Activated CD4-positive, alpha-beta T cell treated with anti-CD3 and anti-CD28 coated beads, Interleukin-2, amount 50 U/mL, for 24 hours (primary cell): ENCODE measurements around the gene TNIK.
"Not testable (repeated sequence)": the region's sequence is repeated elsewhere in the genome, so short reads cannot be mapped to it uniquely, and the experiment has no call there.

Source experiments
- DNase-seq, 2 donors: peaks; one replicate each; pipeline ENCODE4 v3.0.0-alpha.2; 2020; ENCODE audit warnings: low read depth in 1 of 2, low spot score in 1 of 2

The TNIK gene

DNA sequence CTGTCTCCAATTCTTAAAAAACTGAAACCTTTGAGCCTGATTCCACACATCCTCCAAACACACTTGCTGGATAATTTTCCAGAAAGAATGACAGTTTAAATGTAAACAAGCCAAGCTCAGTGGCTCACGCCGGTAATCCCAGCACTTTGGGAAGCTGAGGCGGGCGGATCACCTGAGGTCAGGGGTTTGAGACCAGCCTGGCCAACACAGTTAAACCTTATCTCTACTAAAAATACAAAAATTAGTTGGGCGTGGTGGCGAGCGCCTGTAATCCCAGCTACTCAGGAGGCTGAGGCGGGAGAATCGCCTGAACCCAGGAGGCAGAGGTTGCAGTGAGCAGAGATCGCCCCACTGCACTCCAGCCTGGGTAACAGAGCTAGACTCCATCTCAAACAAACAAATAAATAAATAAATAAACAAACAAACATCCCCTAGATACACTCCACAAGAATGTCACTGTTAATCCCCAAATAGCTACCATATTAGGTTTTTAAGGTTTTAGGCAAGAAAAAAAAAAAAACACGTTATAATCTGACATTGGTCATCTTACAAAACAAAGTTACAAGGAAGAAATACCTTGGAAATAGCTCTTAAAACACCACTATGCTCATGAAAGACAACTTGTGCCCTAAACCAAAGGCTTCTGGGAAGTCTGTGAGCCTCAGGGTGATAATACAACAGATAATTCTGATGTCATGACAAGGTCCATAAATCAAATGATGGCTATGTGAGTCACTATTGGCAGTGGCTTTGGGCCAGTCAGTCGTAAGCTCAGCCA, 13.2 kb downstream of the TNIK start:
- DNase-seq = no peak

GRCh38 chr3:171446301-171446700, 13.9 kb downstream of the TNIK start:
- DNase-seq = no peak

DNA sequence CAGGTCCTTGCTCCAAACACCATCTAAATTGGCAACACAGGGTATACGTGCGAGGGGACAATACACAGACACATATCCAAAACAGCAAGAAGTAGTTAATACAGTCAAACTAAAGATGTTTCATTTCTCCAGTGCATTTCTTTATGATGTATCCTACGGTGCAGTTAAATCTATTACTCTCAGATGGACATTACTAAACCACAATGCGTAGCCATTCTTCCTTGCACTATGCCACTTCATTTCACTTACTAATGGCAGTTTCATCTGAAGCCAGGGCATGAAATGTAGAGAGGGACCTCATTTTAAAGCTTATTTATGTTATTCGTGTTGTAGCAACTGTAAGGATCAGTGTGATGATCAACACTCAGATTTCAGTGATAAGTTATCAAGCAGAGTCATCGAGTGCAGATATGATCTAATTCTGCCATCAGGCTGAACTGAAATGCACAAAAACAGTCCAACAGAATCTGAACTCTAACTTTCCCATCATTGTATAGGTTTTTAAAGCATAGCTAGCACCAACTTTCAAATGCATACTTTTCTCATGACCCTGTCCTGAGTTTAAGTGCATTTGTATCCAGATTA, 14.5 kb downstream of the TNIK start:
- no peak for DNase-seq

GRCh38 chr3:171444001-171444690, 16.1 kb downstream of the TNIK start:
- DNase-seq = no peak

DNA sequence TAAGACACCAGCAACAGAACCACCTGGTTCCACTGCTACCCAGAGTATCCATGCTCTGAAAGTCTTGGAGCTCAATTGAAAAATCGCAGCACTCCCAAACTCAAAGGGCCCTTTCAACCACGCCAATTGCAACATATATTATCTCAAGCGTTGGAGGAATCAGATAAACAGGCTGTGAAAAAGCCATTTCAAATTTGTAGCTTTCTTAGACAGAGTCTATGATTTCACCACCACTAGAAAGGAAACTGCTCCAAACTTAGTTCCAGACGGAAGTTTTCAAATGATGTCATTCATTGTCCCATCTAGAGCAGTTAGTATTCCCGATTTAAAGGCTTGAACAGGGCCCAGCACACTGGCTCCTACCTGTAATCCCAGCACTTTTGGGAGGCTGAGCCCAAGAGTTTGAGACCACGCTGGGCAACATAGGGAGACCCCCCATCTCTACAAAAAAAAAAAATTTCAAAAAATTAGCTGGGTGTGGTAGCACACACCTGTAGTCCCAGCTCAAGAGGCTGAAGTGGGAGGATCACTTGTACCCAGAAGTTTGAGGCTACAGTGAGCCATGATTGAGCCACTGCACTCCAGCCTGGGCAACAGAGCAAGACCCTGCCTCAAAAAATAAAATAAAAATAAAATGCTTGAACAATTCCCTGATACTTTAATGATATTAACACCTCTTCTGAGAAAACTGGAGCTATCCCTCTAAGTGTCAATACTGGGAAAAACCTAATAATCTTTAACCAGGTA, 16.8 kb downstream of the TNIK start:
- DNase-seq = no peak

- DNase-seq = no peak
These were observed 18.0 kb downstream of the TNIK start for GRCh38 chr3:171442184-171442583.

GRCh38 chr3:171441381-171441780, 18.8 kb downstream of the TNIK start:
- DNase-seq = no peak

GRCh38 chr3:171439996-171440395, 20.2 kb downstream of the TNIK start:
- no peak for DNase-seq

GRCh38 chr3:171437115-171437756, 23.0 kb downstream of the TNIK start:
- no peak for DNase-seq

DNA sequence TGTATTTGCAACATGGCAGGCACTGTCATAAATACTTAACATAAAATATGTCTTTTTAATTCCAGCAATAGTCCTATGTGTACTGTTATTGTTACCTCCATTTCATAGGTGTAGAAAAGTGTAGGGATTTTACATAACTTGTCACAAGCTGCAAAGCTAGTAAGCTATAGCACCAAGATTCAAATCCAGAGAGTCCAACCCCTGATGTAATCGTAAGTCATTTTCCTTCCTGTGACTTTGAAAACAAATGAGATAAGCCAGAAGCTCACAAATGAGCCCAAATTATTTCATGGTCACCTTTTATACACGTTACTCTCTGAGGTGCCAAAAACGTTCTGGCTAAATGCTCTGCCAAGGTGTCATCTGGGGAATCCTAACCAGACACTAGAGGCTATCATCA, 23.8 kb downstream of the TNIK start:
- DNase-seq = no peak

- DNase-seq = no peak
These were observed 24.4 kb downstream of the TNIK start for GRCh38 chr3:171435757-171436156.

- no peak for DNase-seq
These were observed 25.1 kb downstream of the TNIK start for GRCh38 chr3:171435143-171435542.

DNA sequence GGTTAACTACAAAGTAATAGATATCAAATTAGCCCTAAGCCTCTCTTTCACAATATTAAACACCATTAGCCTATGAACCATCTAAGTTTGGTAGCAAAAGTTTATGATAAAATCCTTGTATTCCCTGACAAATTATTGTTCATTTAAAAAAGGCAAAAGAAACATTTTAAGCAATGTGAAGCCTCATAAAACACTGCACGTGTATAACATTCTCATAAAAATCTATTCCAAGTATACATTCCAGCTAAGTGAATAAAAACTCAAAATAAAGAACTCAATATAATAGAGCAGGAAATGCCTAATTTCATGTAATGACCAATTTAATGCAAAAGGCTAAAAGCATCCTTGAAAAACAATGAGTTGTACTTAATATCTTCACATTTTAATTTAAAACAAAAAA, 27.7 kb downstream of the TNIK start:
- no peak for DNase-seq

GRCh38 chr3:171431550-171431949, 28.7 kb downstream of the TNIK start:
- DNase-seq = no peak

- DNase-seq = no peak
These were observed 29.7 kb downstream of the TNIK start for GRCh38 chr3:171430530-171430929.

- no peak for DNase-seq
These were observed 30.6 kb downstream of the TNIK start for GRCh38 chr3:171429635-171430034.

DNA sequence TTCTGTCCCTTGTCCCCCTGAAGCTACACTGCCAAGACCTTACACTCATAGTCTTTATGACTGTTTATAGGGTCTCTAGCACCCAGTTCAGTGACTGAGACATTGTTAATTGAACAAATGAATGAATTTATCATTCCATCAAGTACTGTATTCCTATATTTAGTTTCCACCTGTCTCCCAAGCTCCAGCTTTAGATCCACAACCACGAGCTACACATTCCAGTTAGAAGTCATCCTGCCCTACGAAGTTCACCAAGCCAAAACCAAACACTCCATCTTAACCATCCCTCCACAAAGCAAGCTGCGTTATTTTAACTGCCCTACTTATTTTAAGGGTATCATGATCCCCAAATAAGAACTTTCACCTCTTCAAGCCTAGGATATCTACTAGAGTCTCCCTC, 31.3 kb downstream of the TNIK start:
- no peak for DNase-seq

- no peak for DNase-seq
These were observed 31.9 kb downstream of the TNIK start for GRCh38 chr3:171428321-171428787.

DNA sequence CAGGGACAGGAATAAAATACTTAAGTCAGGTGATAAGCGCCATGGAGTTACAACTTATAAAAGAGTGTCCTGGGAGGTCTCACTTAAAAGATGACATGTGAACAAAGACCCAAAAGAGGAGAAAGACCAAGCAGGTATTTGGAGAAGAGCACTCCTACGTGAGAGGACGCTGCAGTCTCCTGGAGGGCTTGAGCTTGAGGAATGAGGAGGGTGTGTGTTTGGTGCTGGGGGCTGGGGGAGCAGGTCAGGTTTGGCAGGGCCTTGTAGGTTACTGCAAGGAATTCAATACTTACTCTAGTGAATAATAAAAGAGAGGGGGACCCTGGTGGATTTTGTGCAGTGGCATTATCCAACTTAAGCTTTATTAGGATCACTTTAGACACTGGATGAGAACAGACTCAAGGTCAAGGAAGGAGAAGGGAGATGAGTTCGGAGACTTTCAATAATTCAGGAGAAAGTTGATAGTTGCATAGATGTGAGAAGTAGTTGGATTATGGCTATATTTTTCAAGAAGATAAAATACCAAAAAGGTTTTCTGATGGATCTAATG, 32.4 kb downstream of the TNIK start:
- DNase-seq = no peak

DNA sequence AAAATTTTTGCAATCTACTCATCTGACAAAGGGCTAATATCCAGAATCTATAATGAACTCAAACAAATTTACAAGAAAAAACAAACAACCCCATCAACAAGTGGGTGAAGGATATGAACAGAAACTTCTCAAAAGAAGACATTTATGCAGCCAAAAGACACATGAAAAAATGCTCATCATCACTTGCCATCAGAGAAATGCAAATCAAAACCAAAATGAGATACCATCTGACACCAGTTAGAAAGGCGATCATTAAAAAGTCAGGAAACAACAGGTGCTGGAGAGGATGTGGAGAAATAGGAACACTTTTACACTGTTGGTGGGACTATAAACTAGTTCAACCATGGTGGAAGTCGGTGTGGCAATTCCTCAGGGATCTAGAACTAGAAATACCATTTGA, 36.1 kb downstream of the TNIK start:
- DNase-seq = not testable (repeated sequence)

- DNase-seq = not testable (repeated sequence)
These were observed 37.4 kb downstream of the TNIK start for GRCh38 chr3:171422855-171423254.
